ENCODE measurements around the gene SGCE.

The SGCE gene

DNA sequence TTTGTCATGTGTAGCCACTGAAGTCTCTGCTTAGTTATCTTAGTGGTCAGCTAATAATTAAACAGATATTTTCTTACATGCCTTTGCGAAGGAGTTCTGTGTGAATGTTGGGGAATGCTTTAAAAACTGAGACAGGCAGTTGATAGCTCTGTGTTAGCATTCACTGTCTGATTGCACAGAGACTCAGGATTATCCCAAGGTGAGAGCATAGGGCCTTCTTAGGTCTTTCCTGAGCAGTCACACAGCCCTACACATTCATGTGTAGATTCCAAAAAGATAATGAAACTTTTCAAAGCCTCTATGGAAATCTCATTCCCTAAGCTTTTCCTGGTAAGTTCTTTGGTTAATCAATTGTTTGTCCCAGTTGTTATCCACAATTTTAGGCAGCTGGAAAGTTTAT is 78.6 kb downstream of the SGCE start:
- H3K9me3 ChIP-seq (ENCODE audit: control insufficient read depth, low read length), result no peaks in the 10 kb centered on the region
- no peaks in the 10 kb centered on the region for H3K4me1 ChIP-seq (ENCODE audit: control insufficient read depth, insufficient read depth, low read length)
- H3K4me3 ChIP-seq (ENCODE audit: low read length), result no peak overlapping the region
- H3K9ac ChIP-seq (ENCODE audit: low read length), result no peak overlapping the region
- H3K36me3 ChIP-seq (ENCODE audit: control insufficient read depth, insufficient read depth, low read length), result no peaks in the 10 kb centered on the region
- H3K27me3 ChIP-seq (ENCODE audit: control insufficient read depth, insufficient read depth, low read length), result no peaks in the 10 kb centered on the region

DNA sequence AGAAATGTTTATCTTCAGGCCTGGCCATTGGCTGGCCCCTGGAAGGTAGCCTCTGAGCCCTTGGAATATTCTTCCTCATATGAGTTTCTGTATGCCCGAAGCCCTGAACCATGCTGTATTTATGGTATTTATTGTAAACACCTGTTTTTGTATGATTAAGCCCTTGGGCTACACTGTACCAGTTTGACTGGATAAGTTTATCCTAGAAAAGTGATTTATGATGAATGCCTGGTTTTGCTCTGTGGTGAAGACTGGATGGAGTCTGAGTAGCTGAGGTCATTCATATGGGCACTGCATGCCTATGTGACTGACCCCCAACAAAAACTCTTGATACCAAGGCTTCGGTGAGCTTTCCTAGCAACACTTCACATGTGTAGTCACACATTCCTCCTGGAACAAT is 79.6 kb downstream of the SGCE start:
- Histone ChIP-seq H3K27me3 (ENCODE audit: control insufficient read depth, insufficient read depth, low read length) (no peaks in the 10 kb centered on the region), H3K9ac (ENCODE audit: low read length) (no peak overlapping the region), H3K4me3 (ENCODE audit: low read length) (no peak overlapping the region), H3K4me1 (ENCODE audit: control insufficient read depth, insufficient read depth, low read length) (no peaks in the 10 kb centered on the region), H3K9me3 (ENCODE audit: control insufficient read depth, low read length) (no peaks in the 10 kb centered on the region), H3K36me3 (ENCODE audit: control insufficient read depth, insufficient read depth, low read length) (no peaks in the 10 kb centered on the region)

GRCh38 chr7:94575646-94576045 is 80.3 kb downstream of the SGCE start:
- H3K4me3 ChIP-seq (ENCODE audit: low read length), result no peak overlapping the region
- H3K27me3 ChIP-seq (ENCODE audit: control insufficient read depth, insufficient read depth, low read length), result no peaks in the 10 kb centered on the region
- no peaks in the 10 kb centered on the region for H3K9me3 ChIP-seq (ENCODE audit: control insufficient read depth, low read length)
- no peaks in the 10 kb centered on the region for H3K36me3 ChIP-seq (ENCODE audit: control insufficient read depth, insufficient read depth, low read length)
- no peaks in the 10 kb centered on the region for H3K4me1 ChIP-seq (ENCODE audit: control insufficient read depth, insufficient read depth, low read length)
- no peak overlapping the region for H3K9ac ChIP-seq (ENCODE audit: low read length)

DNA sequence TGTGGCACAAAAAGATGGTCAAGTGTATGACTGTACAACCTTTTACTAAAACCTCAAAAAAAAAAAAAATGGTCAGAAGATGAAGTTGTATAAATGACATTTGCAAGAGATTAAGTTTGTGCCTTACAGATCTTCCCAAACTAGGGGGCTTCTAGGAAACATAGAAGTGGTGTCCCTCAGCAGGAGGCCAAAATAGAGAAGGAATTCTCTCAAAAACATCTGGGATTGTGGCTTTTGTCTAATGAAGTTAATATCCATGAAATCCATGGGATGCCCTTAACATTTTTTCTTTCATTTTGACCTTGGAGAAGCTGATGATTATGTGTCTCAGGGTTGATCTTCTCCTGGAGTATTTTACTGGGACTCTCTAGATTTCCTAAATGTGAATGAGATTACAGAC is 84.1 kb downstream of the SGCE start:
- H3K4me3 ChIP-seq (ENCODE audit: low read length), result no peak overlapping the region
- no peaks in the 10 kb centered on the region for H3K27me3 ChIP-seq (ENCODE audit: control insufficient read depth, insufficient read depth, low read length)
- H3K4me1 ChIP-seq (ENCODE audit: control insufficient read depth, insufficient read depth, low read length), result no peaks in the 10 kb centered on the region
- no peak overlapping the region for H3K9ac ChIP-seq (ENCODE audit: low read length)
- no peaks in the 10 kb centered on the region for H3K36me3 ChIP-seq (ENCODE audit: control insufficient read depth, insufficient read depth, low read length)
- H3K9me3 ChIP-seq (ENCODE audit: control insufficient read depth, low read length), result no peaks in the 10 kb centered on the region

DNA sequence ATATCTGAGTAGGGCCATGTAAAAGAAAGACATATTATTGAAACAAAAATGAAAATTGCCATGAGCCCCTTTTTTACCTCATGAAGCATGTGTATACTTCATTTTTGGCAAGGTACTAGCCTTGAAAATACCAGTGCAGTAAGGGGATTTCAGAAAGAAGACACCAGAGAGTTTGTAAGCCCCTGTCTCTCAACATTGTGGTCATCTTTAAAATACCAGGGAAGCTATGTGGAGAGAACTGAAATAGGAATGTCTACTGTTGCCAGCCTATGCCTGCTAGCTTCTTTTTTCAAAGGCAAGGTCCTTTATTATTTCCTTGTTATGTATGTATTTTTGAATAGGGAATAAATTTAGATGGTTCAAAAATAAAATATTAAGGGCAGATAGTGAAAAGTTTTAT is 88.5 kb downstream of the SGCE start:
- Histone ChIP-seq H3K27me3 (ENCODE audit: control insufficient read depth, insufficient read depth, low read length) (no peaks in the 10 kb centered on the region), H3K4me3 (ENCODE audit: low read length) (no peak overlapping the region), H3K9me3 (ENCODE audit: control insufficient read depth, low read length) (no peaks in the 10 kb centered on the region), H3K9ac (ENCODE audit: low read length) (no peak overlapping the region), H3K4me1 (ENCODE audit: control insufficient read depth, insufficient read depth, low read length) (no peaks in the 10 kb centered on the region), H3K36me3 (ENCODE audit: control insufficient read depth, insufficient read depth, low read length) (no peaks in the 10 kb centered on the region)

DNA sequence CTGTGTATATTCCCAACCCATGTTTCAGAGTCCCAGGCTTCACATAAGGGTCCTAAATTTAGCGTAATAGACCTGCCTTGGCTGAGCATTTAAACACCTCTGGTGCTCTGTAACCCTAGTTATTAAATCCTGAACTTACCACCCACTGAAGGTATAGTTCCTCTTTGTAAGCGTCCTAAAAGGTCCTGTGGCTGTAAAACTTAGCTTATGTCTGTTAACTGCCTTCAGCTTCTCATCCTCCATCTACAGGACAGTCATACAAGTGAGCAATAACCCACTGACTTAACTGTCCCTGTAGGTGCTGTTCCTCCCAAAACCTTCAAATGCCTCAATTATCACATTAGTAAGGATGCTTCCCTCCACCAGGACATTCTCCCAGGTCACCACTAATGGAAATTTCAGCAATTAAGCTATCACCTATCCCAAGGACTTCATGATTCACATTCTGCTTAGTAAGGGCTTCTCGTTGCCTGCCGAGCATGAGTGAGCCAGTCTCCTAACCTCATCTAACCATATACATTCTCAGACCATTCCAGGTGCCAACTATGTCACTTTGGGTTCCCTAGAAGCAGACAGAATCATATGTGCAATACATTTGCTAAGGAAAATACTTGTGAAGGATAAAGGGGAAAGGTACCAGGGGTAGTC is 90.6 kb downstream of the SGCE start:
- H3K36me3 ChIP-seq (ENCODE audit: control insufficient read depth, insufficient read depth, low read length), result no peaks in the 10 kb centered on the region

DNA sequence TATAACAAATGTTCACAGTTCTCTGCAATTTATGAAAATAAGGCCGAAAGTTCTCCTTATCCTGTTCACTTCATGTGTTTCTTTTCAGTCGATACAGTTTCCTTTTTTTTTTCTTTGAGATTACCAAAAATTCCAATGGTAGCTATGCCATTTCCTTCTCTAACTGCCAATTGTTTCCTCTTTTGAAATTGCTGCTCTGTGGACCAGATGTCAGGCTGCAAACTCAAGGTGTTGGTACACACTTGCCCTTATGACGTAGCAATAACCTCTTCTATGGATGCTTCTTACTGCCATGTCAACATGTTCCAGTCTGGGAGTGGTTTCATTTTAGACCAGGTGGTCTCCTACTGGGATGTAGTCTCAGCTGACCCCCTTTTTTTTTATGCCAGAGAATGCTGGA is 93.4 kb downstream of the SGCE start:
- H3K27me3 ChIP-seq (ENCODE audit: control insufficient read depth, insufficient read depth, low read length), result no peaks in the 10 kb centered on the region
- H3K9ac ChIP-seq (ENCODE audit: low read length), result no peak overlapping the region
- H3K4me3 ChIP-seq (ENCODE audit: low read length), result no peak overlapping the region
- H3K4me1 ChIP-seq (ENCODE audit: control insufficient read depth, insufficient read depth, low read length), result no peaks in the 10 kb centered on the region
- H3K9me3 ChIP-seq (ENCODE audit: control insufficient read depth, low read length), result no peaks in the 10 kb centered on the region
- no peaks in the 10 kb centered on the region for H3K36me3 ChIP-seq (ENCODE audit: control insufficient read depth, insufficient read depth, low read length)

More for the DNA sequence above, 90.6 kb downstream of the SGCE start:
- no peaks in the 10 kb centered on the region for H3K27me3 ChIP-seq (ENCODE audit: control insufficient read depth, insufficient read depth, low read length)
- no peaks in the 10 kb centered on the region for H3K9me3 ChIP-seq (ENCODE audit: control insufficient read depth, low read length)
- H3K4me1 ChIP-seq (ENCODE audit: control insufficient read depth, insufficient read depth, low read length), result no peaks in the 10 kb centered on the region
- no peak overlapping the region for H3K9ac ChIP-seq (ENCODE audit: low read length)
- no peak overlapping the region for H3K4me3 ChIP-seq (ENCODE audit: low read length)

DNA sequence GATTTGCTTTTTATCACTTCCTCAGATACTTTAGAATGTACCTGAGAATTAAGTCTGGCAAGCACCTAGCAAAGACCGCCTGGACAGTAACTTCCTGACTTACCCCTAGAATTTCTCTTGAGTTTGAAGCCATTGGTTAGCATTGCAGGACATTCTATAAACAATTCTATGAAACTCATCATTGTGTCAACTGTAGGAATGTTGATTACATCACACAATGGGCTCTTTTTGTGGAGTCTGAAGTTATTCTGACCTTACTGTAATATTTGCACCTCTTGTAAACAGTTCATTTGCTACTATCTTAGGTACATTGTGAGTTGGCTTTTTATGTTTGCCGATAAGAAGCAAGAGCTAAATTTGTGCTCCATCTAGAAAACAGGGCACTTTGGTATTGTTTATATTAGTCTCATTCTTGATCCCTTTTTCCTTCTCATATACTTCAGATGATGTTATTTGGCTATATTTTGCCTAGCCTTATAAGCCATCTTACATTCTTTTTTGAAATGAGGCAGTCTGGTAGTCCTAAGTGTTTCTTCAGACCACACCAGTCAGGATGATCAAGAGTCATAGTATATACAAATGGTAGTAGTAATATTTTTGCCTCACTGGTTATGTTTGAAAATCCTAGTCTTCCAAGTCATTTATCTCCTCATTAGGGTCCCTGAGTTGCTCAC is 94.0 kb downstream of the SGCE start:
- H3K9me3 ChIP-seq (ENCODE audit: control insufficient read depth, low read length), result no peaks in the 10 kb centered on the region
- H3K9ac ChIP-seq (ENCODE audit: low read length), result no peak overlapping the region
- H3K4me3 ChIP-seq (ENCODE audit: low read length), result no peak overlapping the region
- no peaks in the 10 kb centered on the region for H3K27me3 ChIP-seq (ENCODE audit: control insufficient read depth, insufficient read depth, low read length)
- H3K4me1 ChIP-seq (ENCODE audit: control insufficient read depth, insufficient read depth, low read length), result no peaks in the 10 kb centered on the region
- no peaks in the 10 kb centered on the region for H3K36me3 ChIP-seq (ENCODE audit: control insufficient read depth, insufficient read depth, low read length)

GRCh38 chr7:94559972-94560371 is 96.0 kb downstream of the SGCE start:
- Histone ChIP-seq H3K9ac (ENCODE audit: low read length) (no peak overlapping the region), H3K27me3 (ENCODE audit: control insufficient read depth, insufficient read depth, low read length) (no peaks in the 10 kb centered on the region), H3K36me3 (ENCODE audit: control insufficient read depth, insufficient read depth, low read length) (no peaks in the 10 kb centered on the region), H3K4me1 (ENCODE audit: control insufficient read depth, insufficient read depth, low read length) (no peaks in the 10 kb centered on the region), H3K4me3 (ENCODE audit: low read length) (no peak overlapping the region), H3K9me3 (ENCODE audit: control insufficient read depth, low read length) (no peaks in the 10 kb centered on the region)

DNA sequence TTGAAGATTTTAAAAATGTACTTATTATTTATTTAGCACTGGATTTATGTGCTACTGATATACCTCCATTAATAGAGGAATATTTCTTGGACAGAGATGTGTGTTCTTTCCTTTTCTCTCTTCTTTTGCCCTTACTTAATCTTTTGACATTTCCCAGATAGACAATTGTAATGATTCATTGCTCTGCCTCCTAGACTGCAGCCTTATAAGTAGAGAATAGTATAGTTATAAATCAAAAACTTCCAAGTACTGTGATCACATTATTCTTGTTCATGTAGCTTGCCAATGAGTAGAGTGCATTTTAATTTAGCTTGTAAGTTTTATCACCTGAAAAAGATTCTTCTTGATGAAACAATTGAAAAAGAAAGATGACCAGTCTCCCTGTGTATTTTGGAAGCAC is 98.7 kb downstream of the SGCE start:
- Histone ChIP-seq H3K27me3 (ENCODE audit: control insufficient read depth, insufficient read depth, low read length) (no peaks in the 10 kb centered on the region), H3K36me3 (ENCODE audit: control insufficient read depth, insufficient read depth, low read length) (no peaks in the 10 kb centered on the region), H3K9me3 (ENCODE audit: control insufficient read depth, low read length) (no peaks in the 10 kb centered on the region), H3K9ac (ENCODE audit: low read length) (no peak overlapping the region), H3K4me1 (ENCODE audit: control insufficient read depth, insufficient read depth, low read length) (no peaks in the 10 kb centered on the region), H3K4me3 (ENCODE audit: low read length) (no peak overlapping the region)

- no peaks in the 10 kb centered on the region for H3K36me3 ChIP-seq (ENCODE audit: control insufficient read depth, insufficient read depth, low read length)
Observed at GRCh38 chr7:94556028-94556427, 99.9 kb downstream of the SGCE start.

GRCh38 chr7:94547126-94547525 is 108.8 kb downstream of the SGCE start:
- no peaks in the 10 kb centered on the region for H3K4me1 ChIP-seq (ENCODE audit: control insufficient read depth, insufficient read depth, low read length)
- no peaks in the 10 kb centered on the region for H3K36me3 ChIP-seq (ENCODE audit: control insufficient read depth, insufficient read depth, low read length)
- no peak overlapping the region for H3K4me3 ChIP-seq (ENCODE audit: low read length)
- no peaks in the 10 kb centered on the region for H3K27me3 ChIP-seq (ENCODE audit: control insufficient read depth, insufficient read depth, low read length)
- no peaks in the 10 kb centered on the region for H3K9me3 ChIP-seq (ENCODE audit: control insufficient read depth, low read length)
- H3K9ac ChIP-seq (ENCODE audit: low read length), result no peak overlapping the region

More at GRCh38 chr7:94556028-94556427, 99.9 kb downstream of the SGCE start:
- H3K27me3 ChIP-seq (ENCODE audit: control insufficient read depth, insufficient read depth, low read length), result no peaks in the 10 kb centered on the region
- no peak overlapping the region for H3K9ac ChIP-seq (ENCODE audit: low read length)
- H3K9me3 ChIP-seq (ENCODE audit: control insufficient read depth, low read length), result no peaks in the 10 kb centered on the region
- no peak overlapping the region for H3K4me3 ChIP-seq (ENCODE audit: low read length)
- H3K4me1 ChIP-seq (ENCODE audit: control insufficient read depth, insufficient read depth, low read length), result no peaks in the 10 kb centered on the region
